GM21423 (cell line): ENCODE results near the gene C18orf63.
"Not testable (repeated sequence)": the region's sequence is repeated elsewhere in the genome, so short reads cannot be mapped to it uniquely, and the experiment has no call there.

Experiments used
- ATAC-seq: cut with Tn5 transposase; IDR thresholded peaks from one replicate; pipeline ENCODE4 v1.9.1; 2021; ENCODE audit warnings: mild to moderate bottlenecking, moderate library complexity; ENCODE audit not compliant: unreplicated experiment

C18orf63 gene

GRCh38 chr18:74315464-74316256 lies at the start of gene C18orf63:
Gene C18orf63, plus strand, starts transcription at chr18:74315839. Its CDS starts 2,027 bp downstream, at chr18:74317866.
- no peak for ATAC-seq

- ATAC-seq: no peak
Measured at GRCh38 chr18:74266161-74266560, 49.5 kb upstream of the C18orf63 start.

GRCh38 chr18:74268175-74268574 lies 47.5 kb upstream of the C18orf63 start:
- ATAC-seq: no peak

GRCh38 chr18:74268933-74269620 lies 46.6 kb upstream of the C18orf63 start:
- no peak for ATAC-seq

DNA sequence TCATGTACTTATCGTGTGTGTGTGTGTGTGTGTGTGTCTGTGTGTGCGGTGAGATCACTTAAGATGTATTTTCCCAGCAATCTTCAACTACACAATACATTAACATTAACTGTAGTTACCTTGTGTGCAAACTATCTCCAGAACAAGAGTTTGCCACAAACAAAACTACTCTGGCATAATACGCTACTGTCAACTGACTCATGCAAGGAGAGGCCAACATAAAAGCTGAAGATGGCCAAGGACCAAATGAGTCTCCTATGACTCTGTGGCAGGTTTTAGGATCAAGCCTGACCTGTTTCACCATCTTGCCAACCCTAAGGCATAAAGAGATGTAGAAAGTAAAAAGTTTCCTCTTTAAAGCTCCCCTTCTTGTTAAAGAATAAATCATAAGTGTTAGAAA lies 44.0 kb upstream of the C18orf63 start:
- ATAC-seq: no peak

DNA sequence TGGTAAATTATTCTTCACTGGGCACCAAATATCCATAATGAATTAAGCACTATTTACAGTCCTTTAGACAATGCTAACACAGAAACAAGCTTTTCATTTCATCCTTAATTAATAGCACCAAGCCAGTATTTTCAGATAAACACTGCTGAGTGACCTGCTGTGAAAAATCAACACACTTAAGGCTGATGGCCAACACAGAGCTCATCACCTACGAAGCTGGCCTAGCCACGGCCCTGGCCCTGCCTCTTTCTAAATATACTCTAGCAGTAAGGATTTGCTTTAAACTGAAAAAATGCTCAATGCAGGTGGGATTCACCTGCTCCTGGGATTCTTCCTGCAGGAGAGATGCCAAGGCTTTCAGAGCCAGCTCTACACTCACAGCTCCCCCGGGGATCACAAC lies 42.2 kb upstream of the C18orf63 start:
- ATAC-seq: no peak

- ATAC-seq: no peak
Measured at GRCh38 chr18:74274700-74275099, 40.9 kb upstream of the C18orf63 start.

- no peak for ATAC-seq
Measured at GRCh38 chr18:74275736-74276135, 39.9 kb upstream of the C18orf63 start.

DNA sequence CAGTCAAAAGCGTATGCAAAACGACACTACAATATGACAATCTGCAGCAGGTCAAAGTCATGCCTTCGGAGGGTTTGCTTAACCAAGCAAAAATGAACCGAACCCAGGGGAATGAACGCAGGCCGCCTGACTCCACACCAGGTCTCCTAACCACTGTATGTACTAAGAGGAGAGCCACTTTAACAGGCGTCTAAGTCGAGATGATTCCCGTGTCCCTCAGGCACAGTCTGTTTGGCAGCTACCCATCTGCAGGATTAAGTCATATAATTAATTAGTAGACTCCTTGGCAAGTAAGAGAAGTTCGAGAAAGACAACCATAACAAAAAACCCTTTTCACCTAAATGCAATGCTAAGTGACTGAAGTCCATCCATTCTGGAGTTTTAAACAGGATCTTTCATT lies 39.0 kb upstream of the C18orf63 start:
- no peak for ATAC-seq

DNA sequence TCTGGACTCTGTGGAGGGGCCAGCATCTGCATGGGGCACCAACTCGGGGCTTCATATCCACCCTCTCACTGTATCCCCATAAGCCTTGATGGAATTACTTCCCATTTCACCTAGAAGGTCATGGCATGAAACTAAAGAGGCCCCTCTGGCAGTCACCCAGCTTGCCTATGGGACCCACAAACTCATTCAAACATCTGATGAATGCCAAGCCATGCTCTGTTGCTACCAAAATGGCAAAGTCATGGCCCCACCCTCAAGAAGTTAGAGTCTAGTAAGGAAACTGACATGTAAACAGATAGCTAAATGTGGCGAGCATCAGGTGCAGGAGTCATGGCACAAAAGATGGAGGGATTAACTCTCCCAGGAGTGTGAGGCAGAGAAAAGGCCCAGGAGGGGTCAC lies 38.3 kb upstream of the C18orf63 start:
- ATAC-seq: no peak

DNA sequence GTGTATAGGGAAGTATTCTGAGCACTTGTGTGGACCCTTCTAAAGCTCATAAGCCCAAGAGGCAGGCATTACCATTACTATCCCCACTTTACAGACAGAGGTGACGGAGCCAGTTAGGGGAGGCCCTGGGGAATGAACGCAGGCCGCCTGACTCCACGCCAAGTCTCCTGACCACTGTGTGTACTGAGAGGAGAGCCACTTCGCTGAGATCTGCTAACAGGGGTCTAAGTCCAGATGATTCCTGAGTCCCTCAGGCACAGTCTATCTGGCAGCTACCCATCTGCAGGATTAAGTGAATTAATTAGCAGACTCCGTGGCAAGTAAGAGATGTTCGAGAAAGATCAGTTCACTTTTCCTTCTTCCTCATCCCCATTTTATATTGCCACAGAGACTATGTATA lies 37.6 kb upstream of the C18orf63 start:
- no peak for ATAC-seq

DNA sequence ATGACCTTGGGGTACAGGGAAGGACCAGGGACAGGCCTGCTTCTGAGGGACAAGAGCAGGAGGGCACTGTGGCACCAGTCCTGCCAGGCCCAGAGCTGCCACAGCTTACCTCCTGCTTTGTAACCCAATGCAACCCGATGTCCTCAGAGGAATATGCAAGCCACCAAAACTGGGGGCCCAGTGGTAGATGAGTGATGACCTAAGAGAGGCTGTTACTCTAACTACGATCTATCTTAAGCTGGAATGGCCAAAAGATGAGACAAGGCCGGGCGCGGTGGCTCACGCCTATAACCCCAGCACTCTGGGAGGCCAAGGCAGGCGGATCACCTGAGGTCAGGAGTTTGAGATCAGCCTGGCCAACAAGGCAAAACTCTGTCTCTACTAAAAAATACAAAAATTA lies 36.7 kb upstream of the C18orf63 start:
- no peak for ATAC-seq

DNA sequence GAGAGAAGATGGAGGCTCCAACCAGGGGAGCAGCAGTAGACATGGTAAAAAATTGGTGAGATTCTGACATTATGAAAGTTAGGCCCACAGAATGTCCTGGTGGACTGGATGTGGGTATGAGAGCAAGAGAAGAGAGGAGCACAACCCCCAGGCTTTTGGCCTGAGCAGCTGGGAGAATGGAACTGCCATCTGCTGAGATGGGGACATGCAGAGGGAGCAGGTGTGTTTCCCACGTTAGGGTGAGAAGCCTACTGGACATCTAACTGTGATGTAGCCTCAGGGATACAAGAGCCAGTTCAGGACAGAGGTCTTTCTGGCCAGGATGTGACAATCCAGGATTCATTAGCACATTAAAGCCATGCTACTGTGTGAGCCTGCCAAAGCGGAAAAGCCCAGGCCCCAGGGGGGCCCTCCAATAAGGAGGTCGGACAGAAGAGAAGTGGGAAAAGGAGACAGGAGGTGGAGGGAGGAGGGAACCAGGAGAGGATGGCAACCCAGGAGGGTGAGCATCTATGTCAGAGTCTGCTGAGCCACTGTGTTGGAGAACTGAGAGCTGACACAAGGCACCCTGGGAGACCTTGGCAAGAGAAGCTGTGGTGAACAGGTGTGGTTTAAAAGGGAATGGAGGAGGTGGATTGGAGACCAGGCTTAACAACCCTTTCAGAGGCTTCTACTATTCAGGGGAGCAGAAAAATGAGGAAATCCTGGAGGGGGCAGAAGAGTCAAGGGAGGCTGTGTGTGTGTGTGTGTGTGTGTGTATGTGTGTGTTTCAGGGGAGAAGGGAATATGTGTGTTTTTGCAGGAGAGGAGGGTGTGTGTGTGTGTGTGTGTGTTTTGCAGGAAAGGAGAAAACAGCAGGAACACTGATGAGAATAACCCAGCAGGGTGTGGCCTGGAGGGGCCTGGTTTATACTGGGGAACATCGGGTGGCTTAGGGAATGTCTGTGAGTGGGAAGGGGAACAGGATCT lies 34.3 kb upstream of the C18orf63 start:
- no peak for ATAC-seq

- no peak for ATAC-seq
Measured at GRCh38 chr18:74281980-74282754, 33.5 kb upstream of the C18orf63 start.

GRCh38 chr18:74282755-74283554 lies 32.7 kb upstream of the C18orf63 start:
- ATAC-seq: no peak

- ATAC-seq: no peak
Measured at GRCh38 chr18:74283646-74284045, 32.0 kb upstream of the C18orf63 start.

DNA sequence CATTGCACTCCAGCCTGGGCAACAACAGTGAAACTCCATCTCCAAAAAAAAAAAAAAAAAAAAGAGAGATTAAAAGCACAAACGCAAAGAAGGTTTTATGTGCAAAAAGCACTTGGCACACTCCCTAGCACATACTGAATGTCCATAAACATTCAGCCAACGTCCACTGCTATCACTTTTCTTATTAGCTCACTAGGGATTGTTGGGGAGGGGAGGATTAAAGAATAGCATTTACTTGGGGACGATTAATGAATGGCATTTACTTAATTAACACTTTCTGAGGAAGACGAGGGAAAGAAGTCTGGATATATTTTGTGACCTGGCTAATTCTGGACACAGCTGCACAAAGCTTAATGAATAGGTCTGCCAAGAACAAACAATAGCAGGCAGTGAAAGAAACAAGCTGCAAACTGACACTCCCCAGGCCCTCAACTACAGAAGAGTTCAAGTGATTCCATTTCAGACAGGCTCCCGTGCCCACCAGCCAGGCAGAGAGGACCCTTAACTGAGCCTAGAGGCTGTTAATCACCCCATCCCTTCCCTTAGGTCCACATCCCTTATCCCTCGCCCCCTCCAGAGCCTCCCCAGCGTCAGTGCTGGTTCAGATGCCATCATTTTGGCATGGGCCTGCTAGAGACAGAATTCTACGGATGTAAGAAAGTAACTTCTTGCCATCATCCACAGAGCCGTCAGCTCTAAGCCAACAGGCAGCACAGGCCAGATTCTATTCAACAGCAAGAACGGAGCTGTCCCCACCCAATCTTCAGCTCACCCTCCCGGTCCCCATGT lies 31.3 kb upstream of the C18orf63 start:
- ATAC-seq: no peak

DNA sequence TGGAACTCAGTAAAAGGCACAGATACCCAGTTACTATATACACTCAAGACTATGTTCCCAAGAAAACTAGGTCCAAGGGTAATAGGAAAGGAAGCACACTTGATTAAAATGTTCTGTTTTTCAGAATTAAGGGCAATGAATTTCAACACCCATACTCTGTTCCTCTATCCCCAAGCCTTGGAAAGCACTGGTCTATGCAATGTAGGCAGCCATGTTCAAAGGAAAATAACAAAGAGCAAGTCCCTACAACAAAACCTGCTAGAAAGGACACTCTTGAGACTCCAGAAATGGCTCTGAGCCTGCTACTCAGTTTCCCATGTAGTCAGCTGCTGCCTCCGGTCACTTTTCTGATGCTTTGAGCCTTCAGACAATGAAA lies 30.7 kb upstream of the C18orf63 start:
- no peak for ATAC-seq

DNA sequence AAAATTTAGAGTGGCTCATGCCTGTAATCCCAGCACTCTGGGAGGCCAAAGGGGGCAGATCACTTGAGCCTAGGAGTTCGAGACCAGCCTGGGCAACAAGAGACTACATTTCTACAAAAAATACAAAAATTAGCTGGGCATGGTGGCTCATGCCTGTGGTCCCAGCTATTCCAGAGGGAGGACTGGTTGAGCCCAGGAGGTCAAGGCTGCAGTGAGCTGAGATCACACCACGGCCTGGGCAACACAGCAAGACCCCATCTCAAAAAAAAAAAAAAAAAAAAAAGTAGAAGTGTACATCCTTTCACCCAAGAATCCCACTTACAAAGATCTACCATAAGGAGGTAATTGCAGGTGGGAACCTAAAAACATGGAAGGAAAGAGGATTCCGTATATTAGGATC lies 30.1 kb upstream of the C18orf63 start:
- not testable (repeated sequence) for ATAC-seq
